Type B pancreatic cell (in vitro differentiated cells): ENCODE results near the gene FBXW12. TPM values are rescaled to one million over a fixed set of nuclear protein-coding genes. Genes with fewer than 3 reads are reported as not detected.
A peak's percentile ranks its signal among the peaks of the same experiment; 100 is the strongest.

Source experiments
- DNase-seq: peaks from one replicate; pipeline ENCODE4 v3.0.0; 2021; ENCODE audit warnings: mixed read lengths; ENCODE audit not compliant: unreplicated experiment; ENCODE audit errors: extremely low spot score
- H3K27ac Mint-ChIP-seq: 2 replicates; pipeline ENCODE4 v1.8.0; 2021; ENCODE audit warnings: mild to moderate bottlenecking, mixed read lengths
- H3K27me3 Mint-ChIP-seq: 2 replicates; pipeline ENCODE4 v1.8.0; 2021; ENCODE audit warnings: mixed read lengths
- H3K36me3 Mint-ChIP-seq: 2 replicates; pipeline ENCODE4 v1.8.0; 2021; ENCODE audit warnings: mixed read lengths
- H3K4me1 Mint-ChIP-seq: one replicate; pipeline ENCODE4 v1.8.0; 2021; ENCODE audit warnings: mixed read lengths; ENCODE audit not compliant: unreplicated experiment
- H3K4me3 Mint-ChIP-seq: 2 replicates; pipeline ENCODE4 v1.8.0; 2021; ENCODE audit warnings: mild to moderate bottlenecking, mixed read lengths
- H3K9me3 Mint-ChIP-seq: 2 replicates; pipeline ENCODE4 v1.8.0; 2021; ENCODE audit warnings: mixed read lengths
- CTCF ChIP-seq: fragments of 200-600 bp; sonication (generic); conservative IDR thresholded peaks from 2 replicates; pipeline ENCODE4 v1.5.0; 2021; ENCODE audit warnings: antibody characterized with exemption, mild to moderate bottlenecking
- total RNA-seq: library from RNA; stranded (reverse); gene quantifications from 2 replicates; pipeline ENCODE4 v1.2.1, GENCODE V29; 2021; ENCODE audit warnings: low replicate concordance

FBXW12 gene
- total RNA-seq, 1 donor from 2014 or later, result not detected

GRCh38 chr3:48422272-48422671 is 50.3 kb downstream of the FBXW12 start:
- no peaks in the 10 kb centered on the region for H3K9me3 Mint-ChIP-seq
- no peak for DNase-seq

GRCh38 chr3:48422681-48423080 is 50.7 kb downstream of the FBXW12 start:
- no peak for TF ChIP-seq CTCF
- Mint-ChIP-seq H3K27me3 (no peaks in the 10 kb centered on the region), H3K36me3 (peaks cover 9% of the 10 kb centered on the region), H3K27ac (peak overlapping the region; percentile 88), H3K4me3 (no peak overlapping the region), H3K4me1 (peaks cover 27% of the 10 kb centered on the region), H3K9me3 (no peaks in the 10 kb centered on the region)
- no peak for DNase-seq

More at GRCh38 chr3:48422272-48422671, 50.3 kb downstream of the FBXW12 start:
- Mint-ChIP-seq H3K27ac (no peak overlapping the region), H3K27me3 (no peaks in the 10 kb centered on the region), H3K4me1 (peaks cover 23% of the 10 kb centered on the region), H3K4me3 (no peak overlapping the region), H3K36me3 (peaks cover 8% of the 10 kb centered on the region)
- TF ChIP-seq CTCF, result no peak

GRCh38 chr3:48423241-48423882 is 51.3 kb downstream of the FBXW12 start:
- no peak for TF ChIP-seq CTCF
- no peak for DNase-seq
- Mint-ChIP-seq H3K27me3 (no peaks in the 10 kb centered on the region), H3K4me1 (peaks cover 34% of the 10 kb centered on the region), H3K27ac (peak overlapping the region; percentile 88), H3K36me3 (peaks cover 12% of the 10 kb centered on the region), H3K4me3 (no peak overlapping the region), H3K9me3 (no peaks in the 10 kb centered on the region)

DNA sequence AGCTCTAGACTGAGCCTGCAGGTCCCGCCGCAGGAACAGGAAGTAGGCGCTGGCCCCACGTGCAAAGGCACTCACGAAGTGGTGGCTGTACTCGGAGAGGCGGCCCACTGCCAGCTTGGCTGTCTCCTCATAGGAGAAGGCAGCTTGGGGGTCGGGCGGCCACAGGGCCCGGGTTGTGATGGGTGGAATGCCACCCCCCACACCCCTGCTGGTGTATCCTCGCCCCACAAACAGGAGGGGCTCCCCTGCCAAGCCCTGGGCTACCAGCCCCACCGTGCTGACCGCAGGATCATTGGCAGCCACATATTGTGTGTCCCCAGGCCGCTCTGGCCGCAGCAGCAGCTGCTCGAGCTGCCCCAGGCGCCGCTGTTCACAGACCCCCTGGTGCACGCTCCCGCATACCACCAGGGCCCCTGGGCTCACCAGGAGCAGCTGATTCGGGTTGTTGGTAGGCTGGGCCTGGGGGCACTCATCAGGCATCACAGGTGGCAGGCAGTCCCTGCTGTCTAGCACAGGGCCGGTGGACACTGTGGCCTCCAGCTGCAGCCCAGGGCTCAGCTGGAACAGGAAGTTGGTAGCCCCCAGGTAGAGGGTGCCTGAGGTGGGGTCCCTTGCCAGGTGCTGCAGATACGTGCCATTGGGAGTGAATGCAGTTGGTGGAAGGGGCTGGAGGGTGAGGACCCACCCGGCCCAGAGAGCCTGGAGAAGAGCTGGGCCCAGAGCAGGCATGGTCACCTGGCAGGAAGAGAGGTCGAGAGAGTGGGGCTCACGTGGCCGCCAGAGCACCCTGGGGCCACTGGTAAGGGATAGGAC is 52.1 kb downstream of the FBXW12 start:
- Mint-ChIP-seq H3K9me3 (no peaks in the 10 kb centered on the region), H3K4me1 (peaks cover 36% of the 10 kb centered on the region), H3K27me3 (no peaks in the 10 kb centered on the region), H3K27ac (peak overlapping the region; percentile 90), H3K36me3 (peaks cover 12% of the 10 kb centered on the region), H3K4me3 (peak overlapping the region; percentile 54)
- no peak for DNase-seq
- no peak for TF ChIP-seq CTCF

GRCh38 chr3:48425281-48425812 is 53.3 kb downstream of the FBXW12 start:
- peaks cover 12% of the 10 kb centered on the region for H3K36me3 Mint-ChIP-seq
- no peak for TF ChIP-seq CTCF
- no peak for DNase-seq
- H3K27me3 Mint-ChIP-seq, result no peaks in the 10 kb centered on the region
- peaks cover 36% of the 10 kb centered on the region for H3K4me1 Mint-ChIP-seq
- H3K27ac Mint-ChIP-seq, result peak overlapping the region; percentile 90
- no peaks in the 10 kb centered on the region for H3K9me3 Mint-ChIP-seq
- H3K4me3 Mint-ChIP-seq, result peak overlapping the region; percentile 77
